CD4-positive, alpha-beta T cell (primary cell): ENCODE data around the gene BMAL2. TPM values are rescaled to one million over a fixed set of nuclear protein-coding genes. Genes with fewer than 3 reads are reported as not detected.

Experiments used
- ATAC-seq: fragments of 200-7000 bp; cut with Tn5 transposase; one replicate; pipeline ENCODE4 v1.10.0; 2022; ENCODE audit warnings: mild to moderate bottlenecking; ENCODE audit not compliant: poor library complexity
- CTCF ChIA-PET: fragments of 350-600 bp; sonication (Branson Sonifier 250); formaldehyde crosslinking; loops from one replicate; lab custom pipeline; 2021; ENCODE audit warnings: antibody characterized with exemption, inconsistent platforms; lab: Charles Lee
- POLR2A ChIA-PET: fragments of 350-600 bp; sonication (Branson Sonifier 250); formaldehyde crosslinking; loops from one replicate; lab custom pipeline; 2021; ENCODE audit warnings: antibody characterized with exemption, inconsistent platforms; lab: Charles Lee
- DNase-seq, 14 experiments: peaks; one replicate each; pipeline ENCODE4 v3.0.0-alpha.2; 2013 to 2020; ENCODE audit warnings: mixed read lengths in 2 of 14
- H3K27ac ChIP-seq, 2 donors: one replicate each; pipeline versions ENCODE4 v1.5.1 to v1.7.0; 2013; ENCODE audit warnings: low read length in 2 of 2, low read depth in 1 of 2, mild to moderate bottlenecking in 1 of 2
- H3K27me3 ChIP-seq, 2 experiments: 1 replicate in 1 of 2; 2 replicates in 1 of 2; pipeline versions ENCODE4 v1.6.1 to v1.7.0; 2013; ENCODE audit warnings: low read length in 2 of 2, control low read depth in 1 of 2, mild to moderate bottlenecking in 1 of 2, moderate library complexity in 1 of 2; ENCODE audit not compliant: insufficient read depth in 2 of 2, control insufficient read depth in 1 of 2
- H3K36me3 ChIP-seq: one replicate; pipeline ENCODE4 v1.6.1; 2013; ENCODE audit warnings: low read length, control low read depth; ENCODE audit not compliant: insufficient read depth
- H3K4me1 ChIP-seq: one replicate; pipeline ENCODE4 v1.6.1; 2013; ENCODE audit warnings: low read length, control low read depth; ENCODE audit not compliant: insufficient read depth
- H3K4me3 ChIP-seq: one replicate; pipeline ENCODE4 v1.5.1; 2013; ENCODE audit warnings: mild to moderate bottlenecking, low read length, moderate library complexity
- H3K9me3 ChIP-seq, 2 experiments: 1 replicate in 1 of 2; 2 replicates in 1 of 2; pipeline versions ENCODE4 v1.6.1 to v1.7.0; 2013; ENCODE audit warnings: low read length in 2 of 2, mild to moderate bottlenecking in 2 of 2, control low read depth in 1 of 2, moderate library complexity in 1 of 2; ENCODE audit not compliant: control insufficient read depth in 1 of 2, insufficient read depth in 1 of 2
- H3K27ac Mint-ChIP-seq: one replicate; pipeline ENCODE4 v1.8.0; 2020; ENCODE audit warnings: mixed read lengths
- H3K27me3 Mint-ChIP-seq: one replicate; pipeline ENCODE4 v1.8.0; 2021; ENCODE audit warnings: mixed read lengths
- H3K36me3 Mint-ChIP-seq: one replicate; pipeline ENCODE4 v1.8.0; 2021; ENCODE audit warnings: low read depth, mixed read lengths
- H3K4me1 Mint-ChIP-seq: one replicate; pipeline ENCODE4 v1.8.0; 2021; ENCODE audit warnings: low read depth, mixed read lengths
- H3K4me3 Mint-ChIP-seq: one replicate; pipeline ENCODE4 v1.8.0; 2020; ENCODE audit warnings: mild to moderate bottlenecking, mixed read lengths
- H3K9me3 Mint-ChIP-seq: one replicate; pipeline ENCODE4 v1.8.0; 2020; ENCODE audit warnings: mixed read lengths
- intact Hi-C, 2 experiments: fragments of 100-400 bp; cut with DNase I in 1 of 2; cut with micrococcal nuclease in 1 of 2; formaldehyde crosslinking; loops; one replicate each; pipeline versions ENCODE4 v1.15.1 to v1.9.0; 2023 to 2025; cut with DNase I, micrococcal nuclease
- total RNA-seq, 174 experiments: library from RNA in 2 of 174; stranded (reverse) in 2 of 174; gene quantifications; one replicate each; pipeline ENCODE4 v1.2.3 and lab custom pipeline; 2021 to 2026
- TF ChIP-seq, protein P1 (sequence below): fragments of 200-600 bp; IDR thresholded peaks from one replicate; pipeline ENCODE4 v1.8.0; 2022; ENCODE audit warnings: antibody characterized with exemption, mild to moderate bottlenecking

The BMAL2 gene
- total RNA-seq, 2 experiments from 2014 or later: 0.16 to 0.17 TPM

DNA sequence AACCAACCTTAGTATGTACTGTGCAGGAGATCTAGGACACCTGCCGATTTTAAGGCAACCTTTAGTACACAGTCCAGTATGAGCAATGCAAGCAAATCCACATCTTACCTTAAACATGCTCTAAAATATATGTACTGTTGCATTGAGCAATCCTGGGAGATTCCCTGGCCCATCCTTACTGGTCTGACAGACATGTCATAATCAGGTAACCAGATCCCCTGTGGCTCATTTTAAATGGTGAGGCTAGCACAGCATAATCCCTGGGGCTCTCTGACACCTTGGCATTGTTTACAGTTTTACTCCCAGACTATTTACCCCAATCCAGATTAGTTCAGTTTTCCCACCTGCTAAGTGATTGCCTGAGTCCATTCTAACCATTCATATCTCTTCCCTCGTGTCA, 15.1 kb downstream of the BMAL2 start:
- Mint-ChIP-seq H3K27me3 (peaks cover 5% of the 10 kb centered on the region), H3K27ac (no peak overlapping the region), H3K4me1 (no peaks in the 10 kb centered on the region), H3K9me3 (no peaks in the 10 kb centered on the region), H3K4me3 (no peak overlapping the region), H3K36me3 (no peaks in the 10 kb centered on the region)
- no peak for DNase-seq
- Histone ChIP-seq H3K27me3 (no peaks in the 10 kb centered on the region), H3K36me3 (no peaks in the 10 kb centered on the region), H3K4me1 (no peaks in the 10 kb centered on the region), H3K4me3 (no peak overlapping the region), H3K9me3 (no peaks in the 10 kb centered on the region), H3K27ac (no peak overlapping the region)
- ATAC-seq: no peak
- intact Hi-C loops: no loop called here
- TF ChIP-seq, protein P1, sequence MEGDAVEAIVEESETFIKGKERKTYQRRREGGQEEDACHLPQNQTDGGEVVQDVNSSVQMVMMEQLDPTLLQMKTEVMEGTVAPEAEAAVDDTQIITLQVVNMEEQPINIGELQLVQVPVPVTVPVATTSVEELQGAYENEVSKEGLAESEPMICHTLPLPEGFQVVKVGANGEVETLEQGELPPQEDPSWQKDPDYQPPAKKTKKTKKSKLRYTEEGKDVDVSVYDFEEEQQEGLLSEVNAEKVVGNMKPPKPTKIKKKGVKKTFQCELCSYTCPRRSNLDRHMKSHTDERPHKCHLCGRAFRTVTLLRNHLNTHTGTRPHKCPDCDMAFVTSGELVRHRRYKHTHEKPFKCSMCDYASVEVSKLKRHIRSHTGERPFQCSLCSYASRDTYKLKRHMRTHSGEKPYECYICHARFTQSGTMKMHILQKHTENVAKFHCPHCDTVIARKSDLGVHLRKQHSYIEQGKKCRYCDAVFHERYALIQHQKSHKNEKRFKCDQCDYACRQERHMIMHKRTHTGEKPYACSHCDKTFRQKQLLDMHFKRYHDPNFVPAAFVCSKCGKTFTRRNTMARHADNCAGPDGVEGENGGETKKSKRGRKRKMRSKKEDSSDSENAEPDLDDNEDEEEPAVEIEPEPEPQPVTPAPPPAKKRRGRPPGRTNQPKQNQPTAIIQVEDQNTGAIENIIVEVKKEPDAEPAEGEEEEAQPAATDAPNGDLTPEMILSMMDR: no peak
- ChIA-PET CTCF (no interaction called here), POLR2A (no interaction called here)

DNA sequence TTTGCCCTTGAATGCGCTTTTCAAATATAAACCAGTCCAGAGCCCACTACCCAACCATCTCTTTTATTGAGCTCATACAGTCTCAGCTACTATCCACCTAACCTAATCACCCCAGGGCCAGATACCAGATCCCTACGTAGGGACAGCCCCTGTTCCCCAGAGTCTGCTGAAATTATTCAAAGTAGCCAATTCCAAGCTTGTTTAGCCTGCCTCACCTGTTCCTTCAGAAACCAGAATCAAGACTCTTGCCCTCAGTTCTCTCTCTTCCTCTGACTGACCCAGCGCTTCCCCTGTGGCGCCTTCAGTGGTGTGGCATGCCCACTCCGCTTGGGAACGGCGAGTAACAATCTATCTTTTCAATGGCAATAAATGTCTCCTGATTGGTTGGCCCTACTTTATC, 18.8 kb downstream of the BMAL2 start:
- TF ChIP-seq, protein P1: no peak
- Histone ChIP-seq H3K27me3 (no peaks in the 10 kb centered on the region), H3K4me1 (no peaks in the 10 kb centered on the region), H3K9me3 (no peaks in the 10 kb centered on the region), H3K36me3 (no peaks in the 10 kb centered on the region), H3K4me3 (no peak overlapping the region), H3K27ac (no peak overlapping the region)
- ATAC-seq (no peak), DNase-seq (no peak)
- Mint-ChIP-seq H3K4me1 (no peaks in the 10 kb centered on the region), H3K36me3 (no peaks in the 10 kb centered on the region), H3K27ac (no peak overlapping the region), H3K4me3 (no peak overlapping the region), H3K27me3 (peaks cover 5% of the 10 kb centered on the region), H3K9me3 (no peaks in the 10 kb centered on the region)
- intact Hi-C loops: no loop called here
- CTCF ChIA-PET: no interaction called here
- POLR2A ChIA-PET: interaction anchor here (0.9 kb wide), 1 partner anchor 41 kb away, joined by 3 read pairs; no protein-coding TSS in a partner anchor

DNA sequence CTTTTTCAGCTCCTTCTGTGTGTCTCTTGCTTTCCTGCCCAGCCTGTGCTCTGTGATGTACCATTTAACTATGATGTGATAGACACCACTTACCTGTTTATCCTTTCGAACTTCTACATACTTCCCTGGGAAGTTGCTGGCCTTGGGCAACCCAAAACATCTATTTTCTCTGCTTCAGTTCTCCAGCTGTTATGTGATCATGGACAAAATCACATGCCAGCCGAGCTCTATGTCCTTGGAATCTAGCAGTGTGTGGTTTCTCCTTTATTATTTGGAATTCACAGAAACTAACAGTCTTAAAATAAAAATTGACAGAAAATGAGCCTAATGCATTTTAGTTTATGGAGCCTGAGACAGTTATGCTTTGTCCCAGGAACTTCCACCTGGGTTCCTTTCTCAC, 22.9 kb downstream of the BMAL2 start:
- Mint-ChIP-seq H3K27ac (no peak overlapping the region), H3K9me3 (no peaks in the 10 kb centered on the region), H3K4me1 (no peaks in the 10 kb centered on the region), H3K4me3 (no peak overlapping the region), H3K36me3 (no peaks in the 10 kb centered on the region), H3K27me3 (peaks cover 18% of the 10 kb centered on the region)
- Histone ChIP-seq H3K4me1 (no peaks in the 10 kb centered on the region), H3K27ac (no peak overlapping the region), H3K9me3 (no peaks in the 10 kb centered on the region), H3K36me3 (no peaks in the 10 kb centered on the region), H3K27me3 (no peaks in the 10 kb centered on the region), H3K4me3 (no peak overlapping the region)
- intact Hi-C loops: no loop called here
- DNase-seq (no peak), ATAC-seq (no peak)
- ChIA-PET POLR2A (no interaction called here), CTCF (no interaction called here)
- TF ChIP-seq, protein P1: no peak
